A549 (cell line): ENCODE results near the gene CLTCL1. TPM values are rescaled to one million over a fixed set of nuclear protein-coding genes. Genes with fewer than 3 reads are reported as not detected.

Experiments
- ATAC-seq, 2 experiments: fragments of 200-7000 bp in 1 of 2; fragments of >200 bp in 1 of 2; cut with Nextera tagmentation in 1 of 2; cut with Tn5 transposase in 1 of 2; 3 replicates each; pipeline versions ENCODE4 v1.8.0 to v1.9.1; 2018 to 2020; ENCODE audit warnings: mild to moderate bottlenecking in 1 of 2, moderate library complexity in 1 of 2
- CTCF ChIA-PET: fragments of 300-600 bp; sonication (Branson Sonifier 250); formaldehyde crosslinking; extraction: SDS; loops from one replicate; lab custom pipeline; 2021; ENCODE audit warnings: antibody characterized with exemption, inconsistent platforms; lab: Yijun Ruan, JAX
- POLR2A ChIA-PET: fragments of 350-600 bp; formaldehyde crosslinking; extraction: SDS; loops from one replicate; lab custom pipeline; 2021; ENCODE audit warnings: antibody characterized with exemption, inconsistent platforms; lab: Yijun Ruan, JAX
- DNase-seq, 2 experiments: peaks; one replicate each; pipeline versions ENCODE4 v3.0.0 to v3.0.0-alpha.2; 2011 to 2016; ENCODE audit warnings: low read depth in 1 of 2, low spot score in 1 of 2
- FAIRE-seq: peaks from 2 replicates; lab custom pipeline; 2011; peaks lifted over from hg19 to GRCh38; lab: Jason Lieb, UNC
- H3K27ac ChIP-seq, 2 experiments: fragments of >200 bp; sonication (Bioruptor Twin); formaldehyde crosslinking; 3 replicates each; pipeline ENCODE4 v1.5.1; 2016 to 2017
- H3K4me1 ChIP-seq: fragments of >200 bp; sonication (Bioruptor Twin); formaldehyde crosslinking; 3 replicates; pipeline ENCODE4 v1.6.1; 2016
- H3K4me2 ChIP-seq: fragments of >200 bp; sonication (Bioruptor Twin); formaldehyde crosslinking; 3 replicates; pipeline ENCODE4 v1.6.1; 2016
- H3K4me3 ChIP-seq: fragments of >200 bp; sonication (Bioruptor Twin); formaldehyde crosslinking; 3 replicates; pipeline ENCODE4 v1.5.1; 2016
- H3K9me3 ChIP-seq: fragments of >200 bp; sonication (Bioruptor Twin); formaldehyde crosslinking; 3 replicates; pipeline ENCODE4 v1.6.1; 2016
- BHLHE40 ChIP-seq: IDR thresholded peaks from 2 replicates; pipeline ENCODE4 v1.6.1; 2012; ENCODE audit warnings: low read depth, low read length, inconsistent platforms
- CEBPB ChIP-seq, 2 experiments: fragments of >200 bp in 1 of 2; sonication (Bioruptor Twin) in 1 of 2; formaldehyde crosslinking in 1 of 2; IDR thresholded peaks; 2 replicates each; pipeline ENCODE4 v1.6.1; 2012 to 2016
- CHD4 ChIP-seq: fragments of 200-600 bp; sonication (generic); IDR thresholded peaks from 2 replicates; pipeline ENCODE4 v1.6.1; 2016; ENCODE audit warnings: antibody characterized with exemption, mild to moderate bottlenecking, borderline replicate concordance
- EHF ChIP-seq: fragments of 250-450 bp; sonication (Bioruptor Pico); IDR thresholded peaks from 2 replicates; pipeline ENCODE4 v1.5.0; 2020; ENCODE audit warnings: mild to moderate bottlenecking
- EHMT2 ChIP-seq: fragments of 200-600 bp; sonication (generic); IDR thresholded peaks from 2 replicates; pipeline ENCODE4 v1.6.1; 2016; ENCODE audit warnings: antibody characterized with exemption, low read depth, mild to moderate bottlenecking, moderate library complexity
- ELK1 ChIP-seq: fragments of 150-350 bp; IDR thresholded peaks from 2 replicates; pipeline ENCODE4 v1.6.1; 2014; ENCODE audit warnings: low read depth, mild to moderate bottlenecking, low read length
- FOXS1 ChIP-seq: fragments of 250-450 bp; sonication (Bioruptor Pico); IDR thresholded peaks from 2 replicates; pipeline ENCODE4 v1.5.0; 2020; ENCODE audit warnings: mild to moderate bottlenecking, moderate library complexity
- GATA3 ChIP-seq: IDR thresholded peaks from 2 replicates; pipeline ENCODE4 v1.6.1; 2012; ENCODE audit warnings: borderline replicate concordance
- HDAC2 ChIP-seq: fragments of 200-600 bp; sonication (generic); IDR thresholded peaks from 2 replicates; pipeline ENCODE4 v1.6.1; 2016
- HOXA7 ChIP-seq: fragments of 250-450 bp; sonication (Bioruptor Pico); IDR thresholded peaks from 2 replicates; pipeline ENCODE4 v1.5.0; 2020; ENCODE audit warnings: mild to moderate bottlenecking, moderate library complexity
- HOXB13 ChIP-seq: fragments of 250-450 bp; sonication (Bioruptor Pico); IDR thresholded peaks from 2 replicates; pipeline ENCODE4 v1.5.0; 2020; ENCODE audit warnings: low read depth, mild to moderate bottlenecking, moderate library complexity
- HOXB5 ChIP-seq: fragments of 250-450 bp; sonication (Bioruptor Pico); IDR thresholded peaks from 2 replicates; pipeline ENCODE4 v1.5.0; 2020; ENCODE audit warnings: mild to moderate bottlenecking, moderate library complexity
- JUNB ChIP-seq: fragments of >200 bp; sonication (Bioruptor Twin); formaldehyde crosslinking; IDR thresholded peaks from 2 replicates; pipeline ENCODE4 v1.6.1; 2016
- KDM1A ChIP-seq: fragments of 200-600 bp; sonication (generic); IDR thresholded peaks from 2 replicates; pipeline ENCODE4 v1.6.1; 2016; ENCODE audit warnings: low read depth, mild to moderate bottlenecking
- KDM5A ChIP-seq: fragments of 200-600 bp; sonication (generic); IDR thresholded peaks from 2 replicates; pipeline ENCODE4 v1.6.1; 2016; ENCODE audit warnings: antibody characterized with exemption, mild to moderate bottlenecking
- MAZ ChIP-seq: fragments of 150-350 bp; IDR thresholded peaks from 2 replicates; pipeline ENCODE4 v1.6.1; 2014; ENCODE audit warnings: antibody characterized with exemption, low read depth, low read length, borderline replicate concordance
- NR3C1 ChIP-seq: fragments of >200 bp; sonication (Bioruptor Twin); formaldehyde crosslinking; IDR thresholded peaks from 3 replicates; pipeline ENCODE4 v1.6.1; 2017
- PHF8 ChIP-seq: fragments of 200-600 bp; sonication (generic); IDR thresholded peaks from 2 replicates; pipeline ENCODE4 v1.6.1; 2016; ENCODE audit warnings: low read depth, mild to moderate bottlenecking, antibody characterized with exemption, moderate library complexity, borderline replicate concordance
- RARB ChIP-seq: fragments of 250-450 bp; sonication (Bioruptor Pico); IDR thresholded peaks from 2 replicates; pipeline ENCODE4 v1.8.0; 2021; ENCODE audit warnings: mild to moderate bottlenecking, moderate library complexity
- RCOR1 ChIP-seq: fragments of 150-350 bp; IDR thresholded peaks from 2 replicates; pipeline ENCODE4 v1.6.1; 2014; ENCODE audit warnings: antibody characterized with exemption, low read length, low read depth
- REST ChIP-seq: fragments of 200-600 bp; sonication (generic); IDR thresholded peaks from 2 replicates; pipeline ENCODE4 v1.6.1; 2016; ENCODE audit warnings: antibody characterized with exemption, mild to moderate bottlenecking, moderate library complexity
- RNF2 ChIP-seq: fragments of 200-600 bp; sonication (generic); IDR thresholded peaks from 2 replicates; pipeline ENCODE4 v1.6.1; 2016; ENCODE audit warnings: low read depth, mild to moderate bottlenecking, antibody characterized with exemption, moderate library complexity, borderline replicate concordance
- SREBF2 ChIP-seq: fragments of 450-650 bp; IDR thresholded peaks from 2 replicates; pipeline ENCODE4 v1.6.1; 2014; ENCODE audit warnings: mild to moderate bottlenecking, moderate library complexity
- TP53 ChIP-seq: fragments of 250-450 bp; sonication (Bioruptor Pico); IDR thresholded peaks from 2 replicates; pipeline ENCODE4 v1.5.0; 2021; ENCODE audit warnings: mild to moderate bottlenecking, moderate library complexity
- ZC3H11A ChIP-seq: fragments of 450-650 bp; IDR thresholded peaks from 2 replicates; pipeline ENCODE4 v1.6.1; 2014; ENCODE audit warnings: antibody characterized with exemption, mild to moderate bottlenecking
- ZFP36 ChIP-seq: fragments of 450-650 bp; IDR thresholded peaks from 2 replicates; pipeline ENCODE4 v1.6.1; 2014; ENCODE audit warnings: borderline replicate concordance; ENCODE audit not compliant: partially characterized antibody
- ZSCAN20 ChIP-seq: fragments of 250-450 bp; sonication (Bioruptor Pico); IDR thresholded peaks from 2 replicates; pipeline ENCODE4 v1.8.0; 2022; ENCODE audit warnings: mild to moderate bottlenecking, moderate library complexity
- WGBS: methylation state at CpG from one replicate; pipeline ENCODE4 v1.1.6; 2017; ENCODE audit errors: missing lambda C conversion rate; 5-methylcytosine and 5-hydroxymethylcytosine counted together
- polyA plus RNA-seq, 4 experiments: library from polyadenylated mRNA; depleted of rRNA in 3 of 4; stranded (reverse); fragments of >200 nt; fragmentation: RNase III in 1 of 4; extraction: RNeasy Plus Mini Kit Qiagen cat#74134 plus additional on column Dnase treatment in 1 of 4; gene quantifications; 2 replicates in 3 of 4; 3 replicates in 1 of 4; pipeline ENCODE4 v1.2.3, GENCODE V29; 2011 to 2017
- TF ChIP-seq, protein P1 (sequence below): IDR thresholded peaks from 2 replicates; pipeline ENCODE4 v1.6.1; 2012; ENCODE audit warnings: low read depth, borderline replicate concordance

CLTCL1 gene
- polyA plus RNA-seq, 2 of the 4 experiments (the other 2 are of a cell fraction): 8.6 to 10.6 TPM

DNA sequence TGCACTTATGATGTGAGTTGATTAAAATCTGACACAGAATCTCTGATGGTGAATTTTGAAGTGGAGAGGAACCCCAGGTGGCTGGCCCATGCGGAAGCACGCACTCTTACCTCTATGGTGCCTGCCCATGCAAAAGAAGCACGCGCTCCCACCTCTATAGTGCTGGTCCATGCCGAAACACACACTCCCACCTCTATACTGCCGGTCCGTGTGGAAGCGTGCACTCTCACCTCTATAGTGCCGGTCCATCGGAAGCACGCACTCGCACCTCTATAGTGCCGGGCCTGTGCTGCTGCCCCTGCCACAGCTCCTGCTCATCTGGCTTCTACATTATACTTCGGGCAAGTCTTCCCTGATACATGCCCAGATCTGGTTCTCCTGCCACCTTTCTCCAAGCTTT lies 76.2 kb downstream of the CLTCL1 start:
- Histone ChIP-seq H3K27ac (no peak overlapping the region), H3K4me1 (no peaks in the 10 kb centered on the region), H3K4me3 (no peak overlapping the region), H3K4me2 (no peak overlapping the region), H3K9me3 (no peaks in the 10 kb centered on the region)
- TF ChIP-seq CEBPB (IDR thresholded peaks at IDR 0.05): no peak
- TF ChIP-seq REST: no peak
- no peak for TF ChIP-seq MAZ
- TF ChIP-seq ZSCAN20 (CRISPR knock-in tag): no peak
- no peak for TF ChIP-seq KDM1A
- no peak for TF ChIP-seq RARB (CRISPR knock-in tag)
- TF ChIP-seq SREBF2: no peak
- no peak for TF ChIP-seq ZFP36
- TF ChIP-seq HOXB13 (CRISPR knock-in tag): no peak
- TF ChIP-seq EHMT2: no peak
- no peak for TF ChIP-seq NR3C1
- no peak for TF ChIP-seq PHF8
- no peak for TF ChIP-seq FOXS1 (CRISPR knock-in tag)
- TF ChIP-seq GATA3: no peak
- no peak for TF ChIP-seq RCOR1
- TF ChIP-seq HDAC2: no peak
- TF ChIP-seq TP53 (CRISPR knock-in tag): no peak
- TF ChIP-seq HOXA7 (CRISPR knock-in tag): no peak
- DNase-seq: no peak
- no peak for FAIRE-seq
- 90% methylated on average over 14 of the region's 14 CpGs for WGBS
- ChIA-PET POLR2A (no interaction called here), CTCF (interaction anchor here (0.9 kb wide), 1 partner anchor 37 kb away, joined by 3 read pairs; the partner anchor contains the start of gene SLC25A1)
- ATAC-seq: no peak

GRCh38 chr22:19214078-19214473 lies 77.4 kb downstream of the CLTCL1 start:
- ChIA-PET CTCF (interaction anchor here (0.6 to 1.1 kb wide), 2 partner anchors 17 to 416 kb away, joined by 3 to 4 read pairs; no protein-coding TSS in a partner anchor), POLR2A (no interaction called here)
- Histone ChIP-seq H3K4me2 (no peak overlapping the region), H3K4me1 (no peaks in the 10 kb centered on the region), H3K9me3 (no peaks in the 10 kb centered on the region), H3K4me3 (no peak overlapping the region), H3K27ac (no peak overlapping the region)
- FAIRE-seq (no peak), ATAC-seq (no peak), DNase-seq (no peak)
- 88% methylated on average over 4 of the region's 4 CpGs for whole genome bisulfite sequencing
- TF ChIP-seq KDM5A (no peak), ZSCAN20 (CRISPR knock-in tag) (no peak), ELK1 (no peak), ZC3H11A (no peak), HOXB5 (no peak), PHF8 (no peak), GATA3 (no peak), EHF (CRISPR knock-in tag) (no peak), REST (no peak), CEBPB (IDR thresholded peaks at IDR 0.05) (no peak), JUNB (no peak), BHLHE40 (no peak), CHD4 (no peak), NR3C1 (no peak), RNF2 (no peak)
- TF ChIP-seq, protein P1, sequence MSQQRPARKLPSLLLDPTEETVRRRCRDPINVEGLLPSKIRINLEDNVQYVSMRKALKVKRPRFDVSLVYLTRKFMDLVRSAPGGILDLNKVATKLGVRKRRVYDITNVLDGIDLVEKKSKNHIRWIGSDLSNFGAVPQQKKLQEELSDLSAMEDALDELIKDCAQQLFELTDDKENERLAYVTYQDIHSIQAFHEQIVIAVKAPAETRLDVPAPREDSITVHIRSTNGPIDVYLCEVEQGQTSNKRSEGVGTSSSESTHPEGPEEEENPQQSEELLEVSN: no peak
